SHP77 (cell line): ENCODE results near the gene EPAS1.
A peak's percentile ranks its signal among the peaks of the same experiment; 100 is the strongest.

ENCODE experiments used
- DNase-seq, 2 experiments: peaks; one replicate each; lab custom pipeline; 2025; lab: John Stamatoyannopoulos, UW

The EPAS1 gene

GRCh38 chr2:46302005-46302695 lies 4.9 kb downstream of the EPAS1 start:
- DNase-seq = no peak

- no peak for DNase-seq
These were observed 6.0 kb downstream of the EPAS1 start for GRCh38 chr2:46303233-46303632.

- no peak for DNase-seq
These were observed 6.6 kb downstream of the EPAS1 start for GRCh38 chr2:46303822-46304221.

- DNase-seq = no peak
These were observed 7.4 kb downstream of the EPAS1 start for GRCh38 chr2:46304635-46305034.

GRCh38 chr2:46305187-46305586 lies 8.0 kb downstream of the EPAS1 start:
- no peak for DNase-seq

GRCh38 chr2:46305767-46306166 lies 8.6 kb downstream of the EPAS1 start:
- DNase-seq = no peak

- peak; percentile 35 to 37 for DNase-seq
These were observed 9.1 kb downstream of the EPAS1 start for GRCh38 chr2:46306330-46306751.

GRCh38 chr2:46306988-46307655 lies 9.9 kb downstream of the EPAS1 start:
- no peak for DNase-seq

- no peak for DNase-seq
These were observed 10.9 kb downstream of the EPAS1 start for GRCh38 chr2:46308081-46308480.

GRCh38 chr2:46308629-46309028 lies 11.4 kb downstream of the EPAS1 start:
- no peak for DNase-seq

GRCh38 chr2:46309052-46309953 lies 12.1 kb downstream of the EPAS1 start:
- no peak for DNase-seq

GRCh38 chr2:46310446-46310845 lies 13.2 kb downstream of the EPAS1 start:
- DNase-seq = no peak

- no peak for DNase-seq
These were observed 14.5 kb downstream of the EPAS1 start for GRCh38 chr2:46311651-46312223.

- DNase-seq = no peak
These were observed 15.9 kb downstream of the EPAS1 start for GRCh38 chr2:46313063-46313462.

- DNase-seq = no peak
These were observed 17.0 kb downstream of the EPAS1 start for GRCh38 chr2:46314065-46314835.

GRCh38 chr2:46315103-46315890 lies 18.1 kb downstream of the EPAS1 start:
- peak in 1 of 2 experiments; percentile 28 for DNase-seq

GRCh38 chr2:46317094-46317486 lies 19.9 kb downstream of the EPAS1 start:
- DNase-seq = no peak

GRCh38 chr2:46318579-46319460 lies 21.6 kb downstream of the EPAS1 start:
- DNase-seq = no peak

- no peak for DNase-seq
These were observed 22.5 kb downstream of the EPAS1 start for GRCh38 chr2:46319711-46320110.

GRCh38 chr2:46320141-46320567 lies 22.9 kb downstream of the EPAS1 start:
- no peak for DNase-seq
